Stimulated activated CD4-positive, alpha-beta T cell treated with anti-CD3 and anti-CD28 coated beads, Interleukin-12 subunit alpha, Interleukin-12 subunit beta, amount 100 ng/mL, for 48 hours (primary cell): ENCODE measurements around the gene CAPN8.
"Not testable (repeated sequence)": the region's sequence is repeated elsewhere in the genome, so short reads cannot be mapped to it uniquely, and the experiment has no call there.

Experiments
- DNase-seq, 3 donors: peaks; one replicate each; pipeline ENCODE4 v3.0.0-alpha.2; 2020; ENCODE audit warnings: low read depth in 2 of 3, low spot score in 1 of 3

The CAPN8 gene

GRCh38 chr1:223534677-223535076 is 130.8 kb downstream of the CAPN8 start:
- DNase-seq, result no peak

GRCh38 chr1:223533708-223534107 is 131.8 kb downstream of the CAPN8 start:
- no peak for DNase-seq

- peak; percentile 36 to 49 (median 42) for DNase-seq
Observed at GRCh38 chr1:223531742-223532341, 133.7 kb downstream of the CAPN8 start.

GRCh38 chr1:223525957-223526356 is 139.5 kb downstream of the CAPN8 start:
- DNase-seq, result no peak

- no peak for DNase-seq
Observed at GRCh38 chr1:223525546-223525945, 140.0 kb downstream of the CAPN8 start.

- DNase-seq, result no peak
Observed at GRCh38 chr1:223524930-223525451, 140.5 kb downstream of the CAPN8 start.

- no peak for DNase-seq
Observed at GRCh38 chr1:223521150-223521549, 144.4 kb downstream of the CAPN8 start.

- DNase-seq, result no peak
Observed at GRCh38 chr1:223520200-223520599, 145.3 kb downstream of the CAPN8 start.

- no peak for DNase-seq
Observed at GRCh38 chr1:223519116-223519515, 146.4 kb downstream of the CAPN8 start.

- DNase-seq, result not testable (repeated sequence)
Observed at GRCh38 chr1:223518553-223518952, 146.9 kb downstream of the CAPN8 start.

GRCh38 chr1:223515926-223516325 is 149.6 kb downstream of the CAPN8 start:
- DNase-seq, result no peak

- no peak for DNase-seq
Observed at GRCh38 chr1:223515421-223515820, 150.1 kb downstream of the CAPN8 start.

- no peak for DNase-seq
Observed at GRCh38 chr1:223514644-223515043, 150.9 kb downstream of the CAPN8 start.

- no peak for DNase-seq
Observed at GRCh38 chr1:223513309-223513708, 152.2 kb downstream of the CAPN8 start.

GRCh38 chr1:223512057-223512456 is 153.4 kb downstream of the CAPN8 start:
- no peak for DNase-seq

- no peak for DNase-seq
Observed at GRCh38 chr1:223508796-223509195, 156.7 kb downstream of the CAPN8 start.

GRCh38 chr1:223504741-223505140 is 160.8 kb downstream of the CAPN8 start:
- no peak for DNase-seq

- no peak for DNase-seq
Observed at GRCh38 chr1:223503348-223503747, 162.2 kb downstream of the CAPN8 start.

GRCh38 chr1:223500560-223501425 is 164.7 kb downstream of the CAPN8 start:
- DNase-seq, result peak in 2 of 3 donors; percentile 18 to 36

- DNase-seq, result no peak
Observed at GRCh38 chr1:223496883-223497282, 168.6 kb downstream of the CAPN8 start.

GRCh38 chr1:223494926-223495645 is 170.4 kb downstream of the CAPN8 start:
- no peak for DNase-seq

GRCh38 chr1:223492044-223492443 is 173.5 kb downstream of the CAPN8 start:
- DNase-seq, result no peak
